ENCODE data around the gene DNAJC25. TPM values are rescaled to one million over a fixed set of nuclear protein-coding genes. Genes with fewer than 3 reads are reported as not detected.

The DNAJC25 gene
- total and polyA plus RNA-seq, 4 donors, result 8.1 to 12.2 (median 10.3) TPM

DNA sequence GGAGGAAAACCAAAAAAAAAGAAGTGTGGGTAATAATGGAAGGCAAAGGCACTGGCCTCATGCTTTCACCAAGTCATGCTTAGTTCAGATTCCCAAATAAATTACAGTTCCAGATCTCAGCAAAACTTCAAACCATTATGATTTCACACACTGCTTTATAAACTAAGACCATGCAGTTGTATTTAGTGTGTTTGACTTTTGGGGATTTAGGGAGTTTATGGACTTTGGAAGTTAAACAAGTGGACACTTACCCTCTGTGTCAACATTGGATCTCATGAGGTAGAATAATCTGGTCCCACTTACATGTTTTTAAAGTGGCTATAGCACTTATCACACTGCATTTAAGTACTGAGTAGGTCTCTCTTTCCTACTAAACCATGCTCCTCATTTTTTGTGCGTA, 3.7 kb downstream of the DNAJC25 start:
- Histone ChIP-seq H3K9me3 (ENCODE audit: control insufficient read depth, insufficient read depth, low read length) (no peaks in the 10 kb centered on the region), H3K27ac (ENCODE audit: low read depth, low read length) (no peak overlapping the region), H3K36me3 (ENCODE audit: control insufficient read depth, insufficient read depth, low read length) (no peaks in the 10 kb centered on the region), H3K4me1 (ENCODE audit: control insufficient read depth, insufficient read depth, low read length) (peaks cover 10% of the 10 kb centered on the region), H3K4me3 (ENCODE audit: low read depth, low read length) (no peak overlapping the region), H3K27me3 (ENCODE audit: control insufficient read depth, insufficient read depth, low read length) (no peaks in the 10 kb centered on the region)
- no CpG with 5 or more reads among the region's 1 CpG for WGBS (ENCODE audit: insufficient coverage)
- no peak for DNase-seq (ENCODE audit: low read depth in 4 of 6, low spot score in 6 of 6)

DNA sequence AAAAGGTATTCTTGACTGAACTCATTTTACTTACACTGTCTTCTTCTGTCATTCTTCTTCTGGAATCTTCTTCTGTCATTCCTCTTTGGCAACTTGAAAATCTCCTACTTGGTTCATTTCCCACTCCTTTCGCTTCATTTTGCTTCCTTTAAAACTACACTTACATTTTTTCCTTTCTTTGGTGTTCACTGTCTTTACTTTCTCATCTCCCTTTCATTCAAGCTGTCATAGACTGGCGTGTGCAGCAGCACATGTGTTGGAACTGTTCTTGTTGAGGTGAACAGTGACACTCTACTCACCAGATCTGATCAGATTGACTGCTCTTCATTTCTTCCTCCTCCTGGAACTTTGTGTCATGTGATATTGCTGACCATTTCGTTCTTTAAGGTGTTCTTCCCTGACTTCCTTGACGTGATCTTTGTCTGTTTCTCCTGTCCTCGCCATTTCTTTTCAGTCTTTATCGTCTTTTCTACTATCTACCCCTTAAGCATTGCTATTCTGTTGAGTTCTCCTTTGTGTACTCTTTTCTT, 6.4 kb downstream of the DNAJC25 start:
- H3K27me3 ChIP-seq (ENCODE audit: control insufficient read depth, insufficient read depth, low read length), result no peaks in the 10 kb centered on the region
- DNase-seq (ENCODE audit: low read depth in 4 of 6, low spot score in 6 of 6), result no peak
- no peaks in the 10 kb centered on the region for H3K36me3 ChIP-seq (ENCODE audit: control insufficient read depth, insufficient read depth, low read length)
- no peak overlapping the region for H3K4me3 ChIP-seq (ENCODE audit: low read depth, low read length)
- H3K27ac ChIP-seq (ENCODE audit: low read depth, low read length), result no peak overlapping the region
- H3K9me3 ChIP-seq (ENCODE audit: control insufficient read depth, insufficient read depth, low read length), result no peaks in the 10 kb centered on the region
- 90% methylated on average over 5 of the region's 6 CpGs for WGBS (ENCODE audit: insufficient coverage)
- H3K4me1 ChIP-seq (ENCODE audit: control insufficient read depth, insufficient read depth, low read length), result peaks cover 3% of the 10 kb centered on the region

DNA sequence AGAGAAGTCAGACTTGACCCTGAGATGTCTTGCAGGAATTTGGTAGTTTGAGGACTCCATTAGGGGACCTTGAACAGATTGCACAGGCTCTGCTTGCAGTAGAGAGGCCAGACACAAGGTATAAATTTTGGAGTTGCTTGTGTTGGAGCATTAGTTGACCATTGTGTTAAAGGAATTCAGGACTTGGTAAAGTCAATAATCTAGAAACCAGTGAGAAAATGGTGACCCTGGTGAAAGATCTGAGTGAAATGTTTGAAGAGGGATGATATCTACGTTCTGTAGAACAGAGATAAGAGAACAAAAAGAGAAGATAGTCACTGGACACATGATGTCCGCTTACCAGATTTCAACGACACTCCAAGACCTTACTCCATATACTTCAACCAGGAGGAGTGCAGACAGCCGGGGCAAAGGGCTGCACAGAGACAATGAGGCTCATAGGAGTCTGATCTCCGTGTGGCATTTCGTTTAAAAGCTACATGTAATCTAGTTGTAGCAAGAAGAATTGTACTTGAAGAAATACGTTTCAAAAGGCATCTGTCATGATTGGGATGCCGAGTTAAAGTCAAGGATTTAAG, 13.2 kb downstream of the DNAJC25 start:
- no peak overlapping the region for H3K4me3 ChIP-seq (ENCODE audit: low read depth, low read length)
- no peak for DNase-seq (ENCODE audit: low read depth in 4 of 6, low spot score in 6 of 6)
- H3K4me1 ChIP-seq (ENCODE audit: control insufficient read depth, insufficient read depth, low read length), result no peaks in the 10 kb centered on the region
- H3K36me3 ChIP-seq (ENCODE audit: control insufficient read depth, insufficient read depth, low read length), result peaks cover 7% of the 10 kb centered on the region
- H3K27me3 ChIP-seq (ENCODE audit: control insufficient read depth, insufficient read depth, low read length), result no peaks in the 10 kb centered on the region
- no peaks in the 10 kb centered on the region for H3K9me3 ChIP-seq (ENCODE audit: control insufficient read depth, insufficient read depth, low read length)
- WGBS (ENCODE audit: insufficient coverage), result 90% methylated on average over 5 of the region's 8 CpGs
- no peak overlapping the region for H3K27ac ChIP-seq (ENCODE audit: low read depth, low read length)

DNA sequence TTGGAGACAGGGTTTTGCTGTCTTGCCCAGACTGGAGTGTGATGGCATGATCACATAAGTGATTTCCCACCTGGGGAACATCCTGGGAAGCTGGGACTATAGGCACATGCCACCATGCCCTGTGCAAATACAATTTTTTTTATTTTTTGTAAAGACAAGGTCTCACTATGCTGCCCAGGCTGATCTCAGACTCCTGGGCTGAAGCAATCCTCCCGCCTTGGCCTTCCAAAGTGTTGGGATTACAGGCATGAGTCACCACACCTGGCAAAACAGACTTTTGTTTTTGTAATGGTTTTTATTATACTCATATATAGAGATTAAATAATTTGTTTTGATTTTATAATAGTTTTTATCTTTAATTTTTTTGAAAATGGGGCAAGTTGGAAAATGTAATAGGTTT, 14.7 kb downstream of the DNAJC25 start:
- no peaks in the 10 kb centered on the region for H3K27me3 ChIP-seq (ENCODE audit: control insufficient read depth, insufficient read depth, low read length)
- WGBS (ENCODE audit: insufficient coverage), result no CpG with 5 or more reads among the region's 1 CpG
- H3K27ac ChIP-seq (ENCODE audit: low read depth, low read length), result no peak overlapping the region
- no peaks in the 10 kb centered on the region for H3K9me3 ChIP-seq (ENCODE audit: control insufficient read depth, insufficient read depth, low read length)
- DNase-seq (ENCODE audit: low read depth in 4 of 6, low spot score in 6 of 6), result no peak
- H3K4me3 ChIP-seq (ENCODE audit: low read depth, low read length), result no peak overlapping the region
- peaks cover 7% of the 10 kb centered on the region for H3K36me3 ChIP-seq (ENCODE audit: control insufficient read depth, insufficient read depth, low read length)
- H3K4me1 ChIP-seq (ENCODE audit: control insufficient read depth, insufficient read depth, low read length), result no peaks in the 10 kb centered on the region

DNA sequence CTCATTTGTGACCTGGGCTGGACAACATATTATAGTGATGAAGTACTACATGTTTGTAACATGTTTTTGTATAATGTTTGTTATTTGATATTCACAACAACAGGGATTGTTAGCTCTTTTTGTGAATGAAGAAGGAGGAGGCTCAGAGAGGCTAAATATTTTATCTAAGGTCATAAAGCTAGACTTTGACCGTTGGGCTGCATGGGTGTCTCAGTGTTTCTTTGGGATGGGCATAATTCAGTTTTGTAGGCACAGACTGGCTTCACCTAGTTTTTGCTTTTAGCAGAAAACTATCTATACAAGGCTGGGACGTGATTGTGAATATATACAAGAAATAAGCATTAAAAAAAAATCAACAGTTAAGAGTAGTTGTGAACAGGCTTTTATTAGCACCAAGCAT, 15.3 kb downstream of the DNAJC25 start:
- no peaks in the 10 kb centered on the region for H3K4me1 ChIP-seq (ENCODE audit: control insufficient read depth, insufficient read depth, low read length)
- H3K4me3 ChIP-seq (ENCODE audit: low read depth, low read length), result no peak overlapping the region
- no peaks in the 10 kb centered on the region for H3K27me3 ChIP-seq (ENCODE audit: control insufficient read depth, insufficient read depth, low read length)
- 88% methylated on average over 1 of the region's 2 CpGs for WGBS (ENCODE audit: insufficient coverage)
- H3K9me3 ChIP-seq (ENCODE audit: control insufficient read depth, insufficient read depth, low read length), result no peaks in the 10 kb centered on the region
- no peak for DNase-seq (ENCODE audit: low read depth in 4 of 6, low spot score in 6 of 6)
- peaks cover 7% of the 10 kb centered on the region for H3K36me3 ChIP-seq (ENCODE audit: control insufficient read depth, insufficient read depth, low read length)
- H3K27ac ChIP-seq (ENCODE audit: low read depth, low read length), result no peak overlapping the region

DNA sequence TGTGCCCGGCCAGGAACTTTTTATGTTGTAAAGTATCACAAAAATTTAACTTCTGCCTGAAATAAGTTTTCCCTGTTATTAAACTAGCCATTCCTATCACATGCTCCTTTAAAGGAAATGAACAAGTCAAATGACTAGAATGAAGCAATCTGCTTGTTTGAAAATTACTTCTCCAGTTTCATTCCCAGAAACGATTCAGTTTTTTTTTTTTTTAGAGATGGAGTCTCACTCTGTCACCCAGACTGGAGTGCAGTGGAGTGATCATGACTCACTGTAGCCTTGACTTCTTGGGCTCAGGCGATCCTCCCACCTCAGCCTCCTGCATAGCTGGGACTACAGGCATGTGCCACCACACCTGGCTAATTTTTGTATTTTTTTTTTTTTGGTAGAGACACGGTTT, 16.9 kb downstream of the DNAJC25 start:
- no CpG with 5 or more reads among the region's 4 CpGs for WGBS (ENCODE audit: insufficient coverage)
- H3K27ac ChIP-seq (ENCODE audit: low read depth, low read length), result no peak overlapping the region

DNA sequence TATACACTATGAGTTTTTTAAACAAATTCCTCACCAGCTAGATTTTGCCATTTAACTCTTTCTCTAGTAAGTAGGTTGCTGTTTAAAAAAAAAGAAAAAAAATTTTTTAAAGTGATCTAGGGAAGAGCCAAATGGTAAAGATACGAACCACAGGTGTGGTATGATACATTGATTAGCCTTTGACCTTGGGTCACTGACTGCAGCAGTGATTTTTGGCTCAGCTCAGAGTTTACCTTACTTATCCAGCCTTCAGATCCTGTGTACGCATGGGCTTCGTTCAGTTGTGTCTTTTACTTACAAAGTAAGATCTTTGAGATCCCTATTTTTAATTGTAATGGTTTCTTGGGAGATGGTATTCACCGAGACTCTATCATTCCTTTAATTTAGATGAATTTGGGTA, 17.9 kb downstream of the DNAJC25 start:
- H3K9me3 ChIP-seq (ENCODE audit: control insufficient read depth, insufficient read depth, low read length), result no peaks in the 10 kb centered on the region
- peaks cover 7% of the 10 kb centered on the region for H3K36me3 ChIP-seq (ENCODE audit: control insufficient read depth, insufficient read depth, low read length)
- H3K27ac ChIP-seq (ENCODE audit: low read depth, low read length), result no peak overlapping the region
- no peak overlapping the region for H3K4me3 ChIP-seq (ENCODE audit: low read depth, low read length)
- no peaks in the 10 kb centered on the region for H3K27me3 ChIP-seq (ENCODE audit: control insufficient read depth, insufficient read depth, low read length)
- H3K4me1 ChIP-seq (ENCODE audit: control insufficient read depth, insufficient read depth, low read length), result no peaks in the 10 kb centered on the region
- no peak for DNase-seq (ENCODE audit: low read depth in 4 of 6, low spot score in 6 of 6)
- WGBS (ENCODE audit: insufficient coverage), result 67% methylated on average over 1 of the region's 4 CpGs

More for the DNA sequence above, 16.9 kb downstream of the DNAJC25 start:
- Histone ChIP-seq H3K36me3 (ENCODE audit: control insufficient read depth, insufficient read depth, low read length) (peaks cover 7% of the 10 kb centered on the region), H3K27me3 (ENCODE audit: control insufficient read depth, insufficient read depth, low read length) (no peaks in the 10 kb centered on the region), H3K4me3 (ENCODE audit: low read depth, low read length) (no peak overlapping the region), H3K9me3 (ENCODE audit: control insufficient read depth, insufficient read depth, low read length) (no peaks in the 10 kb centered on the region), H3K4me1 (ENCODE audit: control insufficient read depth, insufficient read depth, low read length) (no peaks in the 10 kb centered on the region)
- no peak for DNase-seq (ENCODE audit: low read depth in 4 of 6, low spot score in 6 of 6)

DNA sequence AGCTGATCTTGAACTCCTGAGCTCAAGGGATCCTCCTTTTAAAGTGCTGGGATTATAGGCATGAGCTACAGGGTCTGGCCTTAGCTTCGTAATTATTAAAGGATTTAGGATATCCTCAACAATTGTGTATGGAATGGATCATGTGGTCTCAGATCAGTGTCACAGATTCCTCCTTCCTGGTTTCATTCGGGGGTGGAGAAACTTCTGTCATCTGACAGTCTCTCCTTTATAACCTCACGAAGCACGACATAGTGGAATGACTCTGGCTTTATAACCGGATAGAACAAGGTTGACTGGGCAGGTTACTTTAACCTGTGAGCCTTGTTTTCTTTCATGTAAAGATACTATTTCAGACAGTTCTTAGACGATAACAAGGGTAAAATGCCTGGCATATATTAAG, 25.9 kb downstream of the DNAJC25 start:
- Histone ChIP-seq H3K4me3 (ENCODE audit: low read depth, low read length) (no peak overlapping the region), H3K9me3 (ENCODE audit: control insufficient read depth, insufficient read depth, low read length) (no peaks in the 10 kb centered on the region), H3K4me1 (ENCODE audit: control insufficient read depth, insufficient read depth, low read length) (peaks cover 4% of the 10 kb centered on the region), H3K36me3 (ENCODE audit: control insufficient read depth, insufficient read depth, low read length) (no peaks in the 10 kb centered on the region), H3K27me3 (ENCODE audit: control insufficient read depth, insufficient read depth, low read length) (no peaks in the 10 kb centered on the region), H3K27ac (ENCODE audit: low read depth, low read length) (no peak overlapping the region)
- no peak for DNase-seq (ENCODE audit: low read depth in 4 of 6, low spot score in 6 of 6)
- WGBS (ENCODE audit: insufficient coverage), result no CpG with 5 or more reads among the region's 6 CpGs

DNA sequence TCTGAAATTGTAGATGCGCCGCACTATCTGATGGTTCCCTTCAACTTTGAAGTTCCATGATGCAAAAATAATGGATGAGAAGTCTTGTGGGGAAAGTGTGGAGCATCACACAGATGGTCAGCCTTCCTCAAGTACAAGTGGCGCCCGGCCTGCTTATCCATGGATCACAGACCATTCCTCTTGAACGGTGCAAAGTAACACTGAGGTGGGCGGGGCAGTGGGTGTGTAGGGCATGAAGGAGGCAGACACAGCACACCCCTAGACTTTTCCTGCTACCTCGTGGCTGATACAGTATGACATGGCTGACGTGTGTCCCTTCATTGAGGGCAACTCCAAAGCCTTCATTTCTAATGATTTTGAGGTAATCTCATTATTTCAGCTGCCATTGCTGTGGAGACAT, 27.8 kb downstream of the DNAJC25 start:
- Histone ChIP-seq H3K4me3 (ENCODE audit: low read depth, low read length) (no peak overlapping the region), H3K9me3 (ENCODE audit: control insufficient read depth, insufficient read depth, low read length) (no peaks in the 10 kb centered on the region), H3K4me1 (ENCODE audit: control insufficient read depth, insufficient read depth, low read length) (peaks cover 16% of the 10 kb centered on the region), H3K27me3 (ENCODE audit: control insufficient read depth, insufficient read depth, low read length) (no peaks in the 10 kb centered on the region), H3K27ac (ENCODE audit: low read depth, low read length) (no peak overlapping the region), H3K36me3 (ENCODE audit: control insufficient read depth, insufficient read depth, low read length) (no peaks in the 10 kb centered on the region)
- 73% methylated on average over 5 of the region's 8 CpGs for WGBS (ENCODE audit: insufficient coverage)
- DNase-seq (ENCODE audit: low read depth in 4 of 6, low spot score in 6 of 6), result no peak

DNA sequence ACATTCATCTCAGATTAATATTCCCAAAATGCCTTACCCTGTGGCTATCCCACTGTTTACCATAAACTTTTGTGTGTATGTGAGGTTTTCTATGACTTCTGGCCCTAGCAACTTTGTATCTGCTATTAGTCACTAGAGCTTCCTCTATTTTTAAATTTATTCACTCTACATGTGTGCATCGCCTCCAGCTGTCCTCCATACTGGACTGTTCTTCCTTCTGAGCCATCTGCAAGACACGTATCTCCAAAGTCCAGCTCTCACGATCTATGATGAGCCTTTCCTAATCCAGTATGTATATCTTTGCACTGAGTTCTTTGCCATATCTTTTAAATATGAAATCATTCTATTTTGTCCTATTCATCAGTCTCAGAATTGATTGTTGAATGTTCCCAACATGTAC, 28.6 kb downstream of the DNAJC25 start:
- Histone ChIP-seq H3K4me3 (ENCODE audit: low read depth, low read length) (no peak overlapping the region), H3K9me3 (ENCODE audit: control insufficient read depth, insufficient read depth, low read length) (no peaks in the 10 kb centered on the region), H3K27me3 (ENCODE audit: control insufficient read depth, insufficient read depth, low read length) (no peaks in the 10 kb centered on the region), H3K27ac (ENCODE audit: low read depth, low read length) (no peak overlapping the region), H3K36me3 (ENCODE audit: control insufficient read depth, insufficient read depth, low read length) (no peaks in the 10 kb centered on the region), H3K4me1 (ENCODE audit: control insufficient read depth, insufficient read depth, low read length) (peaks cover 16% of the 10 kb centered on the region)
- no peak for DNase-seq (ENCODE audit: low read depth in 4 of 6, low spot score in 6 of 6)
- 100% methylated on average over 3 of the region's 3 CpGs for WGBS (ENCODE audit: insufficient coverage)

Data from spinal cord (tissue), 10 donors.